ENCODE data around the gene NDC80.
A peak's percentile ranks its signal among the peaks of the same experiment; 100 is the strongest.

The NDC80 gene

GRCh38 chr18:2559249-2559648 is 12.1 kb upstream of the NDC80 start:
- Histone ChIP-seq H3K9me3 (replicated peaks; ENCODE audit: low read length) (no peaks in the 10 kb centered on the region), H3K27me3 (ENCODE audit: control insufficient read depth, insufficient read depth, low read length) (no peaks in the 10 kb centered on the region), H3K36me3 (ENCODE audit: insufficient read depth, low read length) (no peaks in the 10 kb centered on the region), H3K4me3 (ENCODE audit: low read length) (no peak overlapping the region), H3K4me2 (ENCODE audit: low read length) (no peak overlapping the region), H3K4me1 (ENCODE audit: control insufficient read depth, insufficient read depth, low read length) (no peaks in the 10 kb centered on the region), H3K9ac (ENCODE audit: low read depth, low read length) (no peak overlapping the region)

- H3K9ac ChIP-seq (ENCODE audit: low read depth, low read length), result no peak overlapping the region
- H3K4me2 ChIP-seq (ENCODE audit: low read length), result no peak overlapping the region
- no peak overlapping the region for H3K4me3 ChIP-seq (ENCODE audit: low read length)
- H3K4me1 ChIP-seq (ENCODE audit: control insufficient read depth, insufficient read depth, low read length), result peaks cover under 1% of the 10 kb centered on the region
- H3K36me3 ChIP-seq (ENCODE audit: insufficient read depth, low read length), result no peaks in the 10 kb centered on the region
- no peaks in the 10 kb centered on the region for H3K9me3 ChIP-seq (replicated peaks; ENCODE audit: low read length)
- H3K27me3 ChIP-seq (ENCODE audit: control insufficient read depth, insufficient read depth, low read length), result no peaks in the 10 kb centered on the region
Observed at GRCh38 chr18:2564373-2564772, 7.0 kb upstream of the NDC80 start.

- Histone ChIP-seq H3K27me3 (ENCODE audit: control insufficient read depth, insufficient read depth, low read length) (no peaks in the 10 kb centered on the region), H3K4me2 (ENCODE audit: low read length) (no peak overlapping the region), H3K9me3 (replicated peaks; ENCODE audit: low read length) (no peaks in the 10 kb centered on the region), H3K4me1 (ENCODE audit: control insufficient read depth, insufficient read depth, low read length) (peaks cover 22% of the 10 kb centered on the region), H3K36me3 (ENCODE audit: insufficient read depth, low read length) (no peaks in the 10 kb centered on the region), H3K4me3 (ENCODE audit: low read length) (no peak overlapping the region), H3K9ac (ENCODE audit: low read depth, low read length) (no peak overlapping the region)
Observed at GRCh38 chr18:2568129-2568528, 3.2 kb upstream of the NDC80 start.

- no peaks in the 10 kb centered on the region for H3K27me3 ChIP-seq (ENCODE audit: control insufficient read depth, insufficient read depth, low read length)
- no peaks in the 10 kb centered on the region for H3K36me3 ChIP-seq (ENCODE audit: insufficient read depth, low read length)
- H3K4me2 ChIP-seq (ENCODE audit: low read length), result no peak overlapping the region
- peaks cover 25% of the 10 kb centered on the region for H3K4me1 ChIP-seq (ENCODE audit: control insufficient read depth, insufficient read depth, low read length)
- H3K4me3 ChIP-seq (ENCODE audit: low read length), result no peak overlapping the region
- no peaks in the 10 kb centered on the region for H3K9me3 ChIP-seq (replicated peaks; ENCODE audit: low read length)
- no peak overlapping the region for H3K9ac ChIP-seq (ENCODE audit: low read depth, low read length)
Observed at GRCh38 chr18:2568605-2569004, 2.8 kb upstream of the NDC80 start.

- Histone ChIP-seq H3K36me3 (ENCODE audit: insufficient read depth, low read length) (no peaks in the 10 kb centered on the region), H3K27me3 (ENCODE audit: control insufficient read depth, insufficient read depth, low read length) (no peaks in the 10 kb centered on the region), H3K9ac (ENCODE audit: low read depth, low read length) (peak overlapping the region; percentile 94), H3K4me1 (ENCODE audit: control insufficient read depth, insufficient read depth, low read length) (peaks cover 30% of the 10 kb centered on the region), H3K4me2 (ENCODE audit: low read length) (peak overlapping the region; percentile 75), H3K4me3 (ENCODE audit: low read length) (peak overlapping the region; percentile 76), H3K9me3 (replicated peaks; ENCODE audit: low read length) (no peaks in the 10 kb centered on the region)
Observed at GRCh38 chr18:2569338-2570207, 1.8 kb upstream of the NDC80 start.

- H3K9ac ChIP-seq (ENCODE audit: low read depth, low read length), result peak overlapping the region; percentile 94
- H3K9me3 ChIP-seq (replicated peaks; ENCODE audit: low read length), result no peaks in the 10 kb centered on the region
- H3K4me1 ChIP-seq (ENCODE audit: control insufficient read depth, insufficient read depth, low read length), result peaks cover 30% of the 10 kb centered on the region
- H3K4me2 ChIP-seq (ENCODE audit: low read length), result peak overlapping the region; percentile 75
- H3K4me3 ChIP-seq (ENCODE audit: low read length), result peak overlapping the region; percentile 76
- H3K27me3 ChIP-seq (ENCODE audit: control insufficient read depth, insufficient read depth, low read length), result no peaks in the 10 kb centered on the region
- H3K36me3 ChIP-seq (ENCODE audit: insufficient read depth, low read length), result no peaks in the 10 kb centered on the region
Observed at GRCh38 chr18:2570772-2571199, 571 bp upstream of the NDC80 start.

GRCh38 chr18:2572171-2572569 is 813 bp downstream of the NDC80 start:
- H3K4me1 ChIP-seq (ENCODE audit: control insufficient read depth, insufficient read depth, low read length), result peaks cover 30% of the 10 kb centered on the region
- H3K27me3 ChIP-seq (ENCODE audit: control insufficient read depth, insufficient read depth, low read length), result no peaks in the 10 kb centered on the region
- H3K9ac ChIP-seq (ENCODE audit: low read depth, low read length), result peak overlapping the region; percentile 94
- peak overlapping the region; percentile 75 for H3K4me2 ChIP-seq (ENCODE audit: low read length)
- peak overlapping the region; percentile 76 for H3K4me3 ChIP-seq (ENCODE audit: low read length)
- no peaks in the 10 kb centered on the region for H3K9me3 ChIP-seq (replicated peaks; ENCODE audit: low read length)
- H3K36me3 ChIP-seq (ENCODE audit: insufficient read depth, low read length), result no peaks in the 10 kb centered on the region

GRCh38 chr18:2572892-2573291 is 1.5 kb downstream of the NDC80 start:
- Histone ChIP-seq H3K4me2 (ENCODE audit: low read length) (peak overlapping the region; percentile 75), H3K4me1 (ENCODE audit: control insufficient read depth, insufficient read depth, low read length) (peaks cover 30% of the 10 kb centered on the region), H3K36me3 (ENCODE audit: insufficient read depth, low read length) (no peaks in the 10 kb centered on the region), H3K27me3 (ENCODE audit: control insufficient read depth, insufficient read depth, low read length) (no peaks in the 10 kb centered on the region), H3K9ac (ENCODE audit: low read depth, low read length) (peak overlapping the region; percentile 94), H3K4me3 (ENCODE audit: low read length) (peak overlapping the region; percentile 76), H3K9me3 (replicated peaks; ENCODE audit: low read length) (no peaks in the 10 kb centered on the region)

GRCh38 chr18:2573408-2573807 is 2.1 kb downstream of the NDC80 start:
- Histone ChIP-seq H3K36me3 (ENCODE audit: insufficient read depth, low read length) (peaks cover 3% of the 10 kb centered on the region), H3K4me2 (ENCODE audit: low read length) (peak overlapping the region; percentile 75), H3K9ac (ENCODE audit: low read depth, low read length) (peak overlapping the region; percentile 94), H3K4me1 (ENCODE audit: control insufficient read depth, insufficient read depth, low read length) (peaks cover 30% of the 10 kb centered on the region), H3K4me3 (ENCODE audit: low read length) (peak overlapping the region; percentile 76), H3K27me3 (ENCODE audit: control insufficient read depth, insufficient read depth, low read length) (no peaks in the 10 kb centered on the region), H3K9me3 (replicated peaks; ENCODE audit: low read length) (no peaks in the 10 kb centered on the region)

GRCh38 chr18:2587788-2588187 is 16.4 kb downstream of the NDC80 start:
- Histone ChIP-seq H3K9me3 (replicated peaks; ENCODE audit: low read length) (no peaks in the 10 kb centered on the region), H3K36me3 (ENCODE audit: insufficient read depth, low read length) (peaks cover 12% of the 10 kb centered on the region), H3K4me3 (ENCODE audit: low read length) (no peak overlapping the region), H3K27me3 (ENCODE audit: control insufficient read depth, insufficient read depth, low read length) (no peaks in the 10 kb centered on the region), H3K4me2 (ENCODE audit: low read length) (no peak overlapping the region), H3K4me1 (ENCODE audit: control insufficient read depth, insufficient read depth, low read length) (peaks cover 8% of the 10 kb centered on the region), H3K9ac (ENCODE audit: low read depth, low read length) (no peak overlapping the region)

- H3K9me3 ChIP-seq (replicated peaks; ENCODE audit: low read length), result no peaks in the 10 kb centered on the region
- H3K27me3 ChIP-seq (ENCODE audit: control insufficient read depth, insufficient read depth, low read length), result no peaks in the 10 kb centered on the region
- H3K36me3 ChIP-seq (ENCODE audit: insufficient read depth, low read length), result peaks cover 12% of the 10 kb centered on the region
- peaks cover 11% of the 10 kb centered on the region for H3K4me1 ChIP-seq (ENCODE audit: control insufficient read depth, insufficient read depth, low read length)
- H3K9ac ChIP-seq (ENCODE audit: low read depth, low read length), result no peak overlapping the region
- H3K4me3 ChIP-seq (ENCODE audit: low read length), result no peak overlapping the region
- no peak overlapping the region for H3K4me2 ChIP-seq (ENCODE audit: low read length)
Observed at GRCh38 chr18:2588666-2589344, 17.4 kb downstream of the NDC80 start.

Data from skeletal muscle satellite cell (primary cell).